HepG2 (cell line): Measurements from ENCODE around the gene MYPN. TPM values are rescaled to one million over a fixed set of nuclear protein-coding genes. Genes with fewer than 3 reads are reported as not detected.

Experiments
- CCAR2 ChIP-seq: fragments of 200-400 bp; formaldehyde crosslinking; optimal IDR thresholded peaks from 2 replicates; pipeline ENCODE3; 2018; ENCODE audit warnings: low read depth, mild to moderate bottlenecking, low read length, moderate library complexity
- CEBPZ ChIP-seq: IDR thresholded peaks from 2 replicates; pipeline ENCODE4 v1.6.1; 2012; ENCODE audit warnings: low read length, improper control_type of control experiment
- IKZF4 ChIP-seq: sonication (generic); formaldehyde crosslinking; IDR thresholded peaks from 2 replicates; pipeline ENCODE4 v1.5.1; 2020; ENCODE audit warnings: borderline replicate concordance, mild to moderate bottlenecking, low read depth, missing genetic modification reagents; ENCODE audit errors: not compliant biosample characterization
- ZBTB40 ChIP-seq, 2 experiments: fragments of 450-650 bp in 1 of 2; sonication (generic) in 1 of 2; formaldehyde crosslinking in 1 of 2; IDR thresholded peaks; 2 replicates each; pipeline versions ENCODE4 v1.6.1 to v1.8.0; 2016 to 2022; ENCODE audit warnings: antibody characterized with exemption in 1 of 2, mild to moderate bottlenecking in 1 of 2, missing genetic modification reagents in 1 of 2
- ZFX ChIP-seq: sonication (generic); formaldehyde crosslinking; IDR thresholded peaks from 2 replicates; pipeline ENCODE4 v1.4.0; 2020; ENCODE audit warnings: mild to moderate bottlenecking, low read depth, missing genetic modification reagents, moderate library complexity
- ZNF891 ChIP-seq: sonication (generic); formaldehyde crosslinking; IDR thresholded peaks from 2 replicates; pipeline ENCODE4 v1.5.0; 2020; ENCODE audit warnings: mild to moderate bottlenecking, missing genetic modification reagents
- polyA plus RNA-seq, 8 experiments: library from polyadenylated mRNA; depleted of rRNA in 3 of 8; stranded (reverse) in 7 of 8; unstranded in 1 of 8; fragments of >200 nt; fragmentation: Illumina TruSeq in 4 of 8; extraction: Trizol in 4 of 8; gene quantifications; 2 replicates each; pipeline versions ENCODE4 v1.2.1 to v1.2.3, GENCODE V29; 2011 to 2016; ENCODE audit warnings: low read depth in 4 of 8, missing spikeins in 1 of 8, mixed read lengths in 1 of 8; ENCODE audit not compliant: insufficient read depth in 1 of 8
- total RNA-seq, 5 experiments: library from RNA; depleted of rRNA; stranded (reverse); fragments of >200 nt; fragmentation: Illumina TruSeq; extraction: Trizol; gene quantifications; 2 replicates each; pipeline ENCODE4 v1.2.3, GENCODE V29; 2016; ENCODE audit warnings: low read depth in 1 of 5
- TF ChIP-seq, protein P1 (sequence below): sonication (generic); formaldehyde crosslinking; IDR thresholded peaks from 2 replicates; pipeline ENCODE4 v1.4.0; 2020; ENCODE audit warnings: mild to moderate bottlenecking, missing genetic modification reagents

The MYPN gene
- total and polyA plus RNA-seq, 2 of the 13 experiments (the other 11 are each of a cell fraction or from before 2014, with no cell fraction given) = not detected

DNA sequence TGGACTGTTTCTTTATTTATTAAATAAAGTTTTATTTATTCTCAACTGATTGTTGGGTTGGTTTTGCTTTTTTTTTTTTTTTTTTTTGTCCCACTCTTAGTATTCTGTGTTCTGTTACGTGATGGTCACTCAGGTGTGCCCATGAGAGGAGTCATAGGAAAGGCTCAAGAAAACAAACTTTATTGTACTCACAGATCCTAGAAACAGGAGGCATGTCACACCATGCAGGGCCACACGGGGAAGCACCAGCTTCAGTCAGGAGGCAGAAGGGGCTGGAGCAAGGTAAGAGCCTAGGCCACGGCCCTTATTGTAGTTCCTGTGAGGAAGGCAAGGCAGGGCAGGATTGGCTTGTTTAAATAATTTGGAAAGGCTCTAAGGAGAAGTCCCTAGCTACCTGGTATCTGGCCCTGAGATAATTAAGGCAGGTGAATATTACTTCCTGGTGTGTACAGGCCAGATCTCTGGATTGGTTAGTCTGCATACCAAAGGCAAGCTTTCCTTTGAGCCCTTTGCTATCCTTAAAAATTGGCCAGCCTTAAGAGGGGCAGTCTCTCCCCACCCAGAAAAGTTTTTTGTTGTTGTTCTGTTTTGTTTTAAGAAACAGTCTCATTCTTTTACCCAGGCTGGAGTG lies 114.4 kb downstream of the MYPN start (continued):
- TF ChIP-seq ZBTB40 (IDR thresholded peaks at IDR 0.05) (peak; percentile 65), ZBTB40 (CRISPR knock-in tag; IDR thresholded peaks at IDR 0.05) (peak; percentile 98), ZFX (CRISPR knock-in tag) (0 out of 2 replicates have a peak, but pooled peaks have one; percentile 19), ZNF891 (no peak), CCAR2 (no peak), IKZF4 (CRISPR knock-in tag) (no peak), CEBPZ (no peak)
- TF ChIP-seq, protein P1, sequence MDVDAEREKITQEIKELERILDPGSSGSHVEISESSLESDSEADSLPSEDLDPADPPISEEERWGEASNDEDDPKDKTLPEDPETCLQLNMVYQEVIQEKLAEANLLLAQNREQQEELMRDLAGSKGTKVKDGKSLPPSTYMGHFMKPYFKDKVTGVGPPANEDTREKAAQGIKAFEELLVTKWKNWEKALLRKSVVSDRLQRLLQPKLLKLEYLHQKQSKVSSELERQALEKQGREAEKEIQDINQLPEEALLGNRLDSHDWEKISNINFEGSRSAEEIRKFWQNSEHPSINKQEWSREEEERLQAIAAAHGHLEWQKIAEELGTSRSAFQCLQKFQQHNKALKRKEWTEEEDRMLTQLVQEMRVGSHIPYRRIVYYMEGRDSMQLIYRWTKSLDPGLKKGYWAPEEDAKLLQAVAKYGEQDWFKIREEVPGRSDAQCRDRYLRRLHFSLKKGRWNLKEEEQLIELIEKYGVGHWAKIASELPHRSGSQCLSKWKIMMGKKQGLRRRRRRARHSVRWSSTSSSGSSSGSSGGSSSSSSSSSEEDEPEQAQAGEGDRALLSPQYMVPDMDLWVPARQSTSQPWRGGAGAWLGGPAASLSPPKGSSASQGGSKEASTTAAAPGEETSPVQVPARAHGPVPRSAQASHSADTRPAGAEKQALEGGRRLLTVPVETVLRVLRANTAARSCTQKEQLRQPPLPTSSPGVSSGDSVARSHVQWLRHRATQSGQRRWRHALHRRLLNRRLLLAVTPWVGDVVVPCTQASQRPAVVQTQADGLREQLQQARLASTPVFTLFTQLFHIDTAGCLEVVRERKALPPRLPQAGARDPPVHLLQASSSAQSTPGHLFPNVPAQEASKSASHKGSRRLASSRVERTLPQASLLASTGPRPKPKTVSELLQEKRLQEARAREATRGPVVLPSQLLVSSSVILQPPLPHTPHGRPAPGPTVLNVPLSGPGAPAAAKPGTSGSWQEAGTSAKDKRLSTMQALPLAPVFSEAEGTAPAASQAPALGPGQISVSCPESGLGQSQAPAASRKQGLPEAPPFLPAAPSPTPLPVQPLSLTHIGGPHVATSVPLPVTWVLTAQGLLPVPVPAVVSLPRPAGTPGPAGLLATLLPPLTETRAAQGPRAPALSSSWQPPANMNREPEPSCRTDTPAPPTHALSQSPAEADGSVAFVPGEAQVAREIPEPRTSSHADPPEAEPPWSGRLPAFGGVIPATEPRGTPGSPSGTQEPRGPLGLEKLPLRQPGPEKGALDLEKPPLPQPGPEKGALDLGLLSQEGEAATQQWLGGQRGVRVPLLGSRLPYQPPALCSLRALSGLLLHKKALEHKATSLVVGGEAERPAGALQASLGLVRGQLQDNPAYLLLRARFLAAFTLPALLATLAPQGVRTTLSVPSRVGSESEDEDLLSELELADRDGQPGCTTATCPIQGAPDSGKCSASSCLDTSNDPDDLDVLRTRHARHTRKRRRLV (CRISPR knock-in tag) = no peak
